ENCODE results near the gene GATB.

The GATB gene

GRCh38 chr4:151760712-151761661 lies at the start of gene GATB:
GATB (minus strand) TSS chr4:151761007; CDS start chr4:151760982, 25 bp downstream.
- peak; percentile 97 for DNase-seq (ENCODE audit: low spot score)

- DNase-seq (ENCODE audit: low spot score): no peak
These were observed 49.7 kb upstream of the GATB start for GRCh38 chr4:151810476-151810875.

GRCh38 chr4:151809716-151810115 lies 48.9 kb upstream of the GATB start:
- DNase-seq (ENCODE audit: low spot score): no peak

- DNase-seq (ENCODE audit: low spot score): no peak
These were observed 47.7 kb upstream of the GATB start for GRCh38 chr4:151808542-151808941.

GRCh38 chr4:151808120-151808529 lies 47.3 kb upstream of the GATB start:
- no peak for DNase-seq (ENCODE audit: low spot score)

- DNase-seq (ENCODE audit: low spot score): no peak
These were observed 46.4 kb upstream of the GATB start for GRCh38 chr4:151807220-151807619.

- DNase-seq (ENCODE audit: low spot score): no peak
These were observed 45.7 kb upstream of the GATB start for GRCh38 chr4:151806511-151806927.

- DNase-seq (ENCODE audit: low spot score): no peak
These were observed 44.0 kb upstream of the GATB start for GRCh38 chr4:151804821-151805220.

- no peak for DNase-seq (ENCODE audit: low spot score)
These were observed 43.4 kb upstream of the GATB start for GRCh38 chr4:151804086-151804630.

- DNase-seq (ENCODE audit: low spot score): no peak
These were observed 42.4 kb upstream of the GATB start for GRCh38 chr4:151803246-151803645.

- peak; percentile 65 for DNase-seq (ENCODE audit: low spot score)
These were observed 41.0 kb upstream of the GATB start for GRCh38 chr4:151801547-151802516.

GRCh38 chr4:151799417-151800012 lies 38.7 kb upstream of the GATB start:
- DNase-seq (ENCODE audit: low spot score): no peak

GRCh38 chr4:151798678-151799416 lies 38.0 kb upstream of the GATB start:
- no peak for DNase-seq (ENCODE audit: low spot score)

- no peak for DNase-seq (ENCODE audit: low spot score)
These were observed 37.0 kb upstream of the GATB start for GRCh38 chr4:151797853-151798252.

- no peak for DNase-seq (ENCODE audit: low spot score)
These were observed 36.3 kb upstream of the GATB start for GRCh38 chr4:151797131-151797530.

- DNase-seq (ENCODE audit: low spot score): no peak
These were observed 35.3 kb upstream of the GATB start for GRCh38 chr4:151796106-151796505.

GRCh38 chr4:151792995-151793394 lies 32.2 kb upstream of the GATB start:
- no peak for DNase-seq (ENCODE audit: low spot score)

GRCh38 chr4:151792530-151792929 lies 31.7 kb upstream of the GATB start:
- no peak for DNase-seq (ENCODE audit: low spot score)

GRCh38 chr4:151788021-151788420 lies 27.2 kb upstream of the GATB start:
- DNase-seq (ENCODE audit: low spot score): no peak

- no peak for DNase-seq (ENCODE audit: low spot score)
These were observed 25.3 kb upstream of the GATB start for GRCh38 chr4:151786158-151786495.

GRCh38 chr4:151785484-151786157 lies 24.8 kb upstream of the GATB start:
- DNase-seq (ENCODE audit: low spot score): peak; percentile 10

All from iPS-NIHi11 (cell line).